Breast epithelium (tissue), 4 donors: ENCODE data around the gene MBD3L3. TPM values are rescaled to one million over a fixed set of nuclear protein-coding genes. Genes with fewer than 3 reads are reported as not detected.

Experiments
- DNase-seq, 2 donors: peaks; one replicate each; pipeline ENCODE4 v3.0.0-alpha.2; 2019; ENCODE audit warnings: low spot score in 2 of 2
- H3K27ac ChIP-seq, 2 donors: fragments of 200-600 bp; sonication (generic) in 1 of 2; one replicate each; pipeline ENCODE4 v1.5.1; 2016 to 2019; ENCODE audit warnings: mild to moderate bottlenecking in 1 of 2
- H3K27me3 ChIP-seq, 2 donors: fragments of 200-600 bp; sonication (generic) in 1 of 2; one replicate each; pipeline versions ENCODE4 v1.5.1 to v1.6.0; 2017 to 2019; ENCODE audit warnings: control low read depth in 1 of 2, mild to moderate bottlenecking in 1 of 2
- H3K36me3 ChIP-seq: fragments of 200-600 bp; one replicate; pipeline ENCODE4 v1.5.1; 2019
- H3K4me1 ChIP-seq, 2 donors: fragments of 200-600 bp; sonication (generic); one replicate each; pipeline ENCODE4 v1.5.1; 2016 to 2019; ENCODE audit warnings: control low read depth in 1 of 2
- H3K4me3 ChIP-seq, 3 donors: fragments of 200-600 bp; sonication (generic); 1 replicate in 2 of 3; 2 replicates in 1 of 3; pipeline ENCODE4 v1.5.1; 2016 to 2019; ENCODE audit warnings: mild to moderate bottlenecking in 3 of 3, moderate library complexity in 2 of 3
- H3K9me3 ChIP-seq, 2 donors: fragments of 200-600 bp; sonication (generic) in 1 of 2; one replicate each; pipeline ENCODE4 v1.5.1; 2016 to 2019; ENCODE audit warnings: control low read depth in 1 of 2
- POLR2A ChIP-seq: fragments of 450-650 bp; IDR thresholded peaks from one replicate; pipeline ENCODE4 v1.6.1; 2016; ENCODE audit warnings: antibody characterized with exemption, mild to moderate bottlenecking, moderate library complexity
- POLR2AphosphoS5 ChIP-seq, 3 donors: sonication (generic); formaldehyde crosslinking; IDR thresholded peaks; one replicate each; pipeline ENCODE4 v1.6.1; 2017; ENCODE audit warnings: antibody characterized with exemption in 3 of 3
- intact Hi-C: fragments of 100-400 bp; cut with DNase I; formaldehyde crosslinking; loops from one replicate; pipeline ENCODE4 v1.15.1; 2023; ENCODE audit warnings: low total_unique reads
- total RNA-seq, 3 donors: library from RNA; depleted of rRNA; stranded (reverse); fragments of >200 nt; gene quantifications; one replicate each; pipeline ENCODE4 v1.1.0, GENCODE V29; 2016
- TF ChIP-seq, protein P1 (sequence below), 3 donors: fragments of 450-650 bp; IDR thresholded peaks; one replicate each; pipeline ENCODE4 v1.5.1; 2016 to 2017; ENCODE audit warnings: antibody characterized with exemption in 3 of 3, mild to moderate bottlenecking in 3 of 3, moderate library complexity in 3 of 3

The MBD3L3 gene
- total RNA-seq, 3 donors from 2014 or later, result not detected

DNA sequence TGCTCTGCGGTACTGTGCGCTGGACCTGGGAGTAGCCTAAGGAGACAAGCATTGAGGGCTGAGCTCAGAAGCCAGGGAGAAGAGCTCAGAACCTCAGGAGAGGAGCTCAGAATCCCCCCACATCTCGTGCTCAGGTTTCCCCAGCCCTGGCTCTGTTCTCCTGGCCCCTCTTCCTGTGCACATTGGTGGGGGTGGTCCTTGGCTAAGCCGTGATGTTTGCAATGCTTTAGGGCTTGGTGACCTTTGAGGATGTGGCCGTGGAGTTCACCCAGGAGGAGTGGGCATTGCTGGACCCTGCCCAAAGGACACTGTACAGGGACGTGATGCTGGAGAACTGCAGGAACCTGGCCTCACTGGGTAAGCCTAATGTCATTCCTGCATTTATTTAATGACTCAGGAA is 17.7 kb upstream of the MBD3L3 start:
- no peak overlapping the region for H3K4me3 ChIP-seq
- no peak overlapping the region for H3K27ac ChIP-seq
- TF ChIP-seq, protein P1, sequence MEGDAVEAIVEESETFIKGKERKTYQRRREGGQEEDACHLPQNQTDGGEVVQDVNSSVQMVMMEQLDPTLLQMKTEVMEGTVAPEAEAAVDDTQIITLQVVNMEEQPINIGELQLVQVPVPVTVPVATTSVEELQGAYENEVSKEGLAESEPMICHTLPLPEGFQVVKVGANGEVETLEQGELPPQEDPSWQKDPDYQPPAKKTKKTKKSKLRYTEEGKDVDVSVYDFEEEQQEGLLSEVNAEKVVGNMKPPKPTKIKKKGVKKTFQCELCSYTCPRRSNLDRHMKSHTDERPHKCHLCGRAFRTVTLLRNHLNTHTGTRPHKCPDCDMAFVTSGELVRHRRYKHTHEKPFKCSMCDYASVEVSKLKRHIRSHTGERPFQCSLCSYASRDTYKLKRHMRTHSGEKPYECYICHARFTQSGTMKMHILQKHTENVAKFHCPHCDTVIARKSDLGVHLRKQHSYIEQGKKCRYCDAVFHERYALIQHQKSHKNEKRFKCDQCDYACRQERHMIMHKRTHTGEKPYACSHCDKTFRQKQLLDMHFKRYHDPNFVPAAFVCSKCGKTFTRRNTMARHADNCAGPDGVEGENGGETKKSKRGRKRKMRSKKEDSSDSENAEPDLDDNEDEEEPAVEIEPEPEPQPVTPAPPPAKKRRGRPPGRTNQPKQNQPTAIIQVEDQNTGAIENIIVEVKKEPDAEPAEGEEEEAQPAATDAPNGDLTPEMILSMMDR (IDR thresholded peaks at IDR 0.05), result no peak
- TF ChIP-seq POLR2A, result no peak
- TF ChIP-seq POLR2AphosphoS5 (IDR thresholded peaks at IDR 0.05), result no peak
- DNase-seq, result no peak
- peaks cover 68% of the 10 kb centered on the region for H3K36me3 ChIP-seq
- no peaks in the 10 kb centered on the region for H3K27me3 ChIP-seq
- intact Hi-C loops, result no loop called here
- H3K9me3 ChIP-seq, result peaks cover 62 to 65% of the 10 kb centered on the region in 2 donors
- no peaks in the 10 kb centered on the region for H3K4me1 ChIP-seq

DNA sequence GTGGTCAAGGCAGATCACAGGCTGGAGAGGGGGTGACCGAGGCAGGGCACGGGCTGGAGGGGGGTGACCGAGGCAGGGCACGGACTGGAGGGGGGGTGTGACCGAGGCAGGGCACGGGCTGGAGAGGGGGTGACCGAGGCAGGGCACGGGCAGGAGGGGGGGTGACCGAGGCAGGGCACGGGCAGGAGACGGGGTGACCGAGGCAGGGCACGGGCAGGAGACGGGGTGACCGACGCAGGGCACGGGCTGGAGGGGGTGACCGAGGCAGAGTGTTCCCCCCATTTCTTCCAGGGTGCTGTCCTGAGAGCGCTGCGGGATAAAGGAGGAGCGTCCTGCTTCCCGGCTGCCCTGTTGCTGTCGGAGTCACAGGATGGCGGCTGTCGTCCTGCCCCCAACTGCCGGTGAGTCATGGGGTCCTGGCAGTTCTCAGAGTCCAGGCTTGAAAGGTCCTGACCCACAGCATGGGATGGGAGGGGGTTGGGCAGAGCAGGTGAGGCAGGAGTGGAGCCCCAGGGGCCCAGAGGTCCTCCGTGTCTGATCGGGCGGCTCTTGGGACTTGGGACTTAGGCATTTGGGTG is 16.3 kb upstream of the MBD3L3 start:
- H3K27ac ChIP-seq, result no peak overlapping the region
- H3K9me3 ChIP-seq, result peaks cover 49 to 52% of the 10 kb centered on the region in 2 donors
- no peak for DNase-seq
- intact Hi-C loops, result no loop called here
- H3K36me3 ChIP-seq, result peaks cover 57% of the 10 kb centered on the region
- TF ChIP-seq POLR2AphosphoS5 (IDR thresholded peaks at IDR 0.05), result no peak
- TF ChIP-seq, protein P1 (IDR thresholded peaks at IDR 0.05), result no peak
- no peak for TF ChIP-seq POLR2A
- no peak overlapping the region for H3K4me3 ChIP-seq
- H3K27me3 ChIP-seq, result no peaks in the 10 kb centered on the region
- peaks cover 0 to 5% of the 10 kb centered on the region in 2 donors for H3K4me1 ChIP-seq

DNA sequence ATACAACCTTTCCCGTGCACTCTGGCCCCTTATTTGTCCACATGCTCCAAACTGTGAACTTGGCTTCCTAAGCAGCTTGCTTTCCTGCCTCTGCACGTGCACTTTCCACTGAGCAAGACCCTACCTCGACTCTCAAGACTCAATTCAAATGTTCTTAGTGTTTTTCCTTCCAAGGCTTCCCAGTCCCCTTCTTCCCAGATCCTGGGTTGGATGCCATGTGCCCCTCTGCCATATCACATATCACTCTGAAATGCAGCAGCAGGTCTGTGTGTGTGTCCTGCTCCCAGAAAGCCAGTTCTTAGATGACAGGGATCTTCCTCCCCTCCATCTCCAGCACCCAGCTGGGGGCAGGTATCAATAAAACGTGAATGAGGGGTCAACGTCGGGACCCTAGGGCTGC is 14.1 kb upstream of the MBD3L3 start:
- peaks cover 40% of the 10 kb centered on the region for H3K36me3 ChIP-seq
- TF ChIP-seq, protein P1 (IDR thresholded peaks at IDR 0.05), result no peak
- TF ChIP-seq POLR2A (no peak), POLR2AphosphoS5 (IDR thresholded peaks at IDR 0.05) (no peak)

DNA sequence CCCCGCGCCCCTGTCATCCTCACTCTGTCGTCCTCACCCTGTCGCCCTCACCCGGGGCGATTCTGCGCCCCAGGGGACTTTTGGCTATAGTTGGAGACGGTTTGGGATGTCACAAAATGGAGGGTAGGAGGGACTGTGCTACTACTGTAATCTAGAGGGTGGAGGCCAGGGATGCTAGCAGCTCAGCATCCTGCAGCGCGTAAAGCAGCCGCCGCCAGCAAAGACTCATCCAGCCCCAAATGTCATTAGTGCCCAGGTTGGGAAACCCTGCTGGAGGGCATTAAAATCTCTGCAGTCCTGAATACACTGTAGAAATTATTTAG is 11.4 kb upstream of the MBD3L3 start:
- peak overlapping the region; percentile 83 to 97 (median 89) for H3K4me3 ChIP-seq
- H3K36me3 ChIP-seq, result peaks cover 19% of the 10 kb centered on the region
- intact Hi-C loops, result no loop called here
- H3K27me3 ChIP-seq, result no peaks in the 10 kb centered on the region
- peaks cover 0 to 5% of the 10 kb centered on the region in 2 donors for H3K4me1 ChIP-seq
- TF ChIP-seq, protein P1 (IDR thresholded peaks at IDR 0.05), result no peak
- TF ChIP-seq POLR2AphosphoS5 (IDR thresholded peaks at IDR 0.05) (no peak), POLR2A (no peak)
- peaks cover 0 to 3% of the 10 kb centered on the region in 2 donors for H3K9me3 ChIP-seq
- DNase-seq, result no peak
- H3K27ac ChIP-seq, result peak overlapping the region; percentile 82 to 87

More for the DNA sequence above, 14.1 kb upstream of the MBD3L3 start:
- Histone ChIP-seq H3K9me3 (peaks cover 26 to 29% of the 10 kb centered on the region in 2 donors), H3K4me3 (no peak overlapping the region), H3K27ac (no peak overlapping the region), H3K27me3 (no peaks in the 10 kb centered on the region), H3K4me1 (peaks cover 0 to 5% of the 10 kb centered on the region in 2 donors)
- no peak for DNase-seq
- intact Hi-C loops, result no loop called here

DNA sequence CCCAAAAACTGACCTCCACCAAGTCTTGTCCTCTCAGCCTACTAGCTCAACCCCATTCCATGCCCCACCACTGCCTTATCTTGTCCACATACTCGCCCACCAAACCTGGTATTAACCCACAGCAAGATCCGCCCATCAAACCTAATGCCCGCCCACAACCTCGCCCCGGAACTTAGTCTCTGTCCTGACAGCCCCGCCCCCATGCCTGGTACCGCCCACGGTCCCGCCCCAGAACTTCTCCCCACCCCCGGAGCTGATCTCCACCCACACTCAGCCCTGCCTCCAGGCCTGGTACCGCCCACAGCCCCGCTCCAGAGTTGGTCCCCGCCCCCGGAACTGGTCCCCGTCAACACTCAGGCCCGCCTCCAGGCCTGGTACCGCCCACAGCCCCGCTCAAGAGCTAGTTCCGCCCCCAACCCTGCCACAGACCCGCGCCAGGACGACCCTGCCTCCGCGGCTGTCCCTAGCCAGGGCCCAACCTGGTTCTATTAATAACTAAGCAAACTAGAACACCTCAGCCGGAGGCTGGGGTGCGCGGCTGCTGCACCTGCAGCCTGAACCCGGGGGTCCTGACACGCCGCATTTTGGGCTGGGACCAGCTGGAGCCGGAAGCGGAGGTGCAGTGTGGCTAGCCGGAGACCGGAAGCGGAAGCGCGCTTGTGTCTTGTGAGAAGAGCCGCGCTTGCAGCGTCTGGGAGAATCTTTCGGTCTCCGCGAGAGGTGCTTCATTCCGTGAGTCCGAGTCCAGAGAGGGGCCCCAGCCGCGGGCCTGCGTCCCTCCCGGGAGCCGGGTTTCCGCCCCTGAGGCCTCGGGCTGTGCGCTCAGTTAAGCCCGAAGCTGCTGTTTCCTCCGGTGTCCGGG is 10.8 kb upstream of the MBD3L3 start, which contains the start of gene ZNF557:
ZNF557 (plus strand) TSS at position 662 of the 862 bp plus-strand sequence. CDS start 5,372 bp downstream, outside the sequence.
- Histone ChIP-seq H3K4me1 (peaks cover 0 to 5% of the 10 kb centered on the region in 2 donors), H3K9me3 (no peaks in the 10 kb centered on the region), H3K36me3 (peaks cover 19% of the 10 kb centered on the region), H3K4me3 (peak within 1 kb of the TSS; percentile 83 to 97 (median 89)), H3K27ac (peak within 1 kb of the TSS; percentile 82 to 87), H3K27me3 (no peaks in the 10 kb centered on the region)
- intact Hi-C loops, result no loop called here
- TF ChIP-seq, protein P1 (IDR thresholded peaks at IDR 0.05), result no peak
- TF ChIP-seq POLR2AphosphoS5 (IDR thresholded peaks at IDR 0.05), result peak; percentile 58 to 72 (median 72)
- TF ChIP-seq POLR2A, result peak; percentile 24
- peak; percentile 97 to 99 for DNase-seq
